ENCODE measurements around the gene BCAP31.

The BCAP31 gene

DNA sequence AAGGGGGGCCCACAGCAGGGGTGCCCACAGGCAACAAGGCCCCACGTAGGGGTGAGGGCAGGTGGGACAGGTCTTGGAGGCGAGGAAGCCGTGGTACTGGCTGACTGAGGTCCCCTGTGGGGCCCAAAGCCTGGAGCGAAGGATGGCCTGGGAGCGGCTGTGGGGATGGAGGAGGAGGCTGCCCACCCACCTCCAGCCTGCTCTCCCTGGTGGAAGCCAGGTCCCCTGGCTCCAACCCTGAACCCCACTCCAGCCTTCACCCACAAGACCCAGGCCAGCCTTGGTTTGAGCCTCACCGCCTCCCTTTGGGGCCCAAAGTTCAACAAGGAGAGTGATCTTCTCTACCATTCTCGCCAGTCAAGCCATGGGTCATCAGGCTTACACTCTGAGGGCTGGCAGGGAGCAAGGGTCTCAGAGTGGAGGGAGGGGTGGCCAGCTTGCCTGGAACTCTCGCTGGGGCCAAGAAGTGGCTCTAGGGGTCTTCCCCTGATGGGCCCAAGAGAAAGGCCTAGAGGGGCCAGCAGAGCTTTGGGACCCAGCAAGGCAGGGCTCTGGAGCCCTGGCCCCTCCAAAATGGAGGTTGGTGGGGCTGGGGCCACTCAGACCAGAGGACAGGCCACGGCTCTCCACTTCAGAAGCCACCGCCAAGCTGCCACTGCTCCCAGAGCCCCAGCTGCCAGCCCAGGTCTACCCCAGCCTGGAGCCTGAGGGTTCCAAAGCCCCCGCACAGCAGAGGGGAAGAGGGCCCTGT lies 55.6 kb downstream of the BCAP31 start:
- no peak for DNase-seq (ENCODE audit: low spot score in 2 of 2)
- no peaks in the 10 kb centered on the region for H3K9me3 Mint-ChIP-seq

DNA sequence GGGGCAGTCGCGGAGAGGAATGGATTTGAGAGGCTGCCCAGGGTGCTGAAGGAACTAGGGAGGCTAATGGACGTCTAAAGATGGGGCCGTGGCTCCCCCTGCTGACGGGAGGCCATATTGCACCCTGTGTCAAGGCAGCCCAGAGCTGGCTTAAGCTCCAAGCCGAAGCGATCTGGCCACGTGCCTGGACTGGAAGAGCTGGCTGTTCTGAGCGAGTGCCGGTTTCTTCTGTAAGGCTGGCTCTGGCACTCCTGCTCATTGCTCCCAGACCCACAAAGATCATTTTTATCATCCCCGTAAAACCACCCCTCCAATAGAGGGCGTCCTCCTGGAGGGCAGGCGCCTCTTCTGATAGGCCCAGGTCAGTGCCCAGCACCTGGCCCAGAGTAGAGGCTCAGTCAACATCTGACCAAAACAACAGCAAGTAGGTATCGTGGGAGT lies 56.2 kb downstream of the BCAP31 start:
- Mint-ChIP-seq H3K27me3 (peaks cover 26% of the 10 kb centered on the region), H3K4me1 (peaks cover 8% of the 10 kb centered on the region), H3K4me3 (peak overlapping the region; percentile 71), H3K27ac (ENCODE audit: low read depth) (peak overlapping the region; percentile 38), H3K36me3 (ENCODE audit: insufficient read depth) (no peaks in the 10 kb centered on the region), H3K9me3 (no peaks in the 10 kb centered on the region)
- ATAC-seq (replicated peaks; ENCODE audit: extremely low read depth, poor library complexity, severe bottlenecking), result peak; percentile 71
- DNase-seq (ENCODE audit: low spot score in 2 of 2), result peak; percentile 55 to 69

More for the DNA sequence above, 55.6 kb downstream of the BCAP31 start:
- no peak for ATAC-seq (replicated peaks; ENCODE audit: extremely low read depth, poor library complexity, severe bottlenecking)
- H3K4me1 Mint-ChIP-seq, result peaks cover 8% of the 10 kb centered on the region
- no peaks in the 10 kb centered on the region for H3K36me3 Mint-ChIP-seq (ENCODE audit: insufficient read depth)
- H3K27ac Mint-ChIP-seq (ENCODE audit: low read depth), result no peak overlapping the region
- H3K4me3 Mint-ChIP-seq, result no peak overlapping the region
- H3K27me3 Mint-ChIP-seq, result peaks cover 28% of the 10 kb centered on the region

DNA sequence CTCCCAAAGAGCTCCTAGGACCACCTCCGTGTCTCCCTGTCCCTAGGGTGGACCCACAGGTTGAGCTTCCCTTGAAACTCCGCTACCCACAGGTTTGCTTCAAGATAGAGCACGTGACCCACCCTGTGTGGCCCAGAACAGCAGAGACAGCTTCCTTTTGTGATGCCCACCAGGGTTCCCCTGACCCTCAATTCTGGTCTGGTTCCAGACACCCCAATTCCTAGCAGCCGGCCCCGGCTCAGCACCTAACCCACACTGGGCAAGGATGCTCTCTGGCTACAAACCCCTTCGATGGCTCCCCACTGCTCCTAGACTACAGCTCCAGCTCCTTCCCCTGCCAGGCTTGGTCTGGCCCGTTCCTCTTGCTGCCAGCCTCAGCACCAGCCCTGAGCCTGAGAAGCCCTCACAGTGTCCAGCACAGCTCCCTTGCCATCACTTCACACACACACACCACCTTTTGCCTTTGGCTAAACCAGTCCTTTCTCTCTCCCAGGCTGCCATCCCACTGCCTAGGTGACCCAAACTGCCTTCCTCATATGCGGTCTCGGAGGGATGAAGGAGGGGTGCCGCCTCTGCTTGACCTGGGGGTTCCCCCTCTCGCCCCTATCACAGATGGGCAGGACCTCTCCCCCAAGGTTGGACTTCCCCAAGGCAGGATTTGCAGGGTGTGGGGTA lies 56.8 kb downstream of the BCAP31 start:
- Mint-ChIP-seq H3K9me3 (no peaks in the 10 kb centered on the region), H3K4me3 (peak overlapping the region; percentile 71), H3K27ac (ENCODE audit: low read depth) (peak overlapping the region; percentile 38), H3K4me1 (peaks cover 8% of the 10 kb centered on the region), H3K27me3 (peaks cover 21% of the 10 kb centered on the region), H3K36me3 (ENCODE audit: insufficient read depth) (no peaks in the 10 kb centered on the region)
- DNase-seq (ENCODE audit: low spot score in 2 of 2) (no peak), ATAC-seq (replicated peaks; ENCODE audit: extremely low read depth, poor library complexity, severe bottlenecking) (no peak)

DNA sequence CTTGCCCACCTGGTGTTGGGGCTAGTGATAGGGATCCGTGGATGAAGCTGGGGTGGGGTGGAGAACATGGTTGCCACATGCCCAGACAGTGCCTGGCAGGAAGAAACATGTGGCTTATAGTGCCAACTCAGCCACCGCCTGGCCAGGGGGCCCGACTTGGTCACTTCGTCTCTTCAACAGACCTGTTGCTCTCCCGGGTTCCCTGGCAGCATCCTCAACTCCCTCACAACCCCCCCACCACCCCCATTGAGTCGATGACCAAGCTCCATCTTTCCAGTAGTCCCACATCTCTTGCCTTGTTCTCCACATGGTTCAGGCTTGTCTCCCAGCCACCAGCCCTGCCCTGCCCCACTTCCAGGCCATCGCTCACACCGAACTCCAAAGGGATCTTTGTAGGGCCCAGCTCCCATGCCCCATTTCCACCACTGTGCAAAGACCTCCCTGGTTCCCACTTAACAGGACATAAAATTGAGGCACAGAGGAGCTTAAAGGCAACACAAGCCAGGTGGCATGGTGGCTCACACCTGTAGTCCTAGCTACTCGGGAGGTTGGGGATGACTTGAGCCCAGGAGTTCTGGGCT lies 58.4 kb downstream of the BCAP31 start:
- H3K4me3 Mint-ChIP-seq, result no peak overlapping the region
- H3K27me3 Mint-ChIP-seq, result peaks cover 27% of the 10 kb centered on the region
- H3K4me1 Mint-ChIP-seq, result peaks cover 8% of the 10 kb centered on the region
- ATAC-seq (replicated peaks; ENCODE audit: extremely low read depth, poor library complexity, severe bottlenecking) (no peak), DNase-seq (ENCODE audit: low spot score in 2 of 2) (no peak)
- H3K9me3 Mint-ChIP-seq, result no peaks in the 10 kb centered on the region
- no peak overlapping the region for H3K27ac Mint-ChIP-seq (ENCODE audit: low read depth)
- H3K36me3 Mint-ChIP-seq (ENCODE audit: insufficient read depth), result no peaks in the 10 kb centered on the region

DNA sequence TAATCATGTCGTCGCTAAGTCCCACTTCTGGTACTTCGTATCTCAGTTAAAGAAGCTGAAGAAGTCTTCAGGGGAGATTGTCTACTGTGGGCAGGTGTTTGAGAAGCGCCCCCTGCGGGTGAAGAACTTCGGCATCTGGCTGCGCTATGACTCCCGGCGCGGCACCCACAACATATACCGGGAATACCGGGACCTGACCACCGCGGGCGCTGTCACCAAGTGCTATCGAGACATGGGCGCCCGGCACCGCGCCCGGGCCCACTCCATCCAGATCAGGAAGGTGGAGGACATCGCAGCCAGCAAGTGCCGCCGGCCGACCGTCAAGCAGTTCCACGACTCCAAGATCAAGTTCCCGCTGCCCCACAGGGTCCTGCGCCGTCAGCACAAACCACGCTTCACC lies 61.9 kb downstream of the BCAP31 start:
- Mint-ChIP-seq H3K4me3 (no peak overlapping the region), H3K9me3 (no peaks in the 10 kb centered on the region)

DNA sequence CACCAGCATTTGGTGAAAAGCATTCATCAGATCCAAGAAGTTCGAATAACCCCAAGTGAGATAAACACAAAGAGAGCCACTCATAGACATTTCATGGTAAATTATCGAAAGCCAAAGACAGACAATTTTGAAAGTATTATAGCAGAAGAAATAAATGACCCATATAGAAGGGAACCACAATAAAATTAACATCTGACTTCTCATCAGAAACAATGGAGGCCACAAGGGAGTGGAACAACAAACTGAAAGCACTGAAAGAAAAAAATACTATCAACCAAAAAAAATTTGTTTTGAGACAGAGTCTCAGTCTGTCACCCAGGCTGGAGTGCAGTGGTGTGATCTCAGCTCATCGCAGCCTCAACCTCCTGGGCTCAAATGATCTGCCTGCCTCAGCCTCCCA lies 64.9 kb downstream of the BCAP31 start:
- DNase-seq (ENCODE audit: low spot score in 2 of 2), result no peak
- peaks cover 2% of the 10 kb centered on the region for H3K36me3 Mint-ChIP-seq (ENCODE audit: insufficient read depth)
- peaks cover 11% of the 10 kb centered on the region for H3K27me3 Mint-ChIP-seq
- no peaks in the 10 kb centered on the region for H3K4me1 Mint-ChIP-seq
- no peak for ATAC-seq (replicated peaks; ENCODE audit: extremely low read depth, poor library complexity, severe bottlenecking)
- H3K4me3 Mint-ChIP-seq, result no peak overlapping the region
- H3K9me3 Mint-ChIP-seq, result no peaks in the 10 kb centered on the region
- no peak overlapping the region for H3K27ac Mint-ChIP-seq (ENCODE audit: low read depth)

More for the DNA sequence above, 61.9 kb downstream of the BCAP31 start:
- ATAC-seq (replicated peaks; ENCODE audit: extremely low read depth, poor library complexity, severe bottlenecking) (no peak), DNase-seq (ENCODE audit: low spot score in 2 of 2) (peak in 1 of 2 donors; percentile 41)
- peaks cover 2% of the 10 kb centered on the region for H3K36me3 Mint-ChIP-seq (ENCODE audit: insufficient read depth)
- H3K27ac Mint-ChIP-seq (ENCODE audit: low read depth), result no peak overlapping the region
- peaks cover 21% of the 10 kb centered on the region for H3K27me3 Mint-ChIP-seq
- H3K4me1 Mint-ChIP-seq, result no peaks in the 10 kb centered on the region

DNA sequence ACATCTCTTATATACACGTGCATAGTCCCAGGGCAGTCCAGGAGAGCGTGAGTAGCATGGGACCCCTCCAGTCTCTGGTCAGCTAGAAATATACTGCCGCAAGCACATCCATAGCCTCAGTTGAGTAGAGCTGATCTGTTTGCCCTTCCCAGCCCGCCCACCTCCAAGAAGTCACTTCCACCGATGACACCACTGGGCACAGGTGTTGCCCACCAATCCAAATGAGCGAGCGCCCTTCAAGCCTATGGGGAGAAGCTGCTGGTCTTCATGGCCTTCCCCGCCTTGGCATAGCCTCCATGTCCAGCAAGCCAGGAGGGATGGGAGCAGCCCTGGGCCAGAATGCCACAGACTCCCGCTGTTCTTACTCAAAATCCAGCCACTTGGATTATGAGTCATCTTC lies 67.0 kb downstream of the BCAP31 start:
- Mint-ChIP-seq H3K9me3 (no peaks in the 10 kb centered on the region), H3K4me1 (no peaks in the 10 kb centered on the region), H3K27me3 (peaks cover 11% of the 10 kb centered on the region), H3K36me3 (ENCODE audit: insufficient read depth) (peaks cover 2% of the 10 kb centered on the region), H3K27ac (ENCODE audit: low read depth) (no peak overlapping the region), H3K4me3 (no peak overlapping the region)
- ATAC-seq (replicated peaks; ENCODE audit: extremely low read depth, poor library complexity, severe bottlenecking) (no peak), DNase-seq (ENCODE audit: low spot score in 2 of 2) (no peak)

DNA sequence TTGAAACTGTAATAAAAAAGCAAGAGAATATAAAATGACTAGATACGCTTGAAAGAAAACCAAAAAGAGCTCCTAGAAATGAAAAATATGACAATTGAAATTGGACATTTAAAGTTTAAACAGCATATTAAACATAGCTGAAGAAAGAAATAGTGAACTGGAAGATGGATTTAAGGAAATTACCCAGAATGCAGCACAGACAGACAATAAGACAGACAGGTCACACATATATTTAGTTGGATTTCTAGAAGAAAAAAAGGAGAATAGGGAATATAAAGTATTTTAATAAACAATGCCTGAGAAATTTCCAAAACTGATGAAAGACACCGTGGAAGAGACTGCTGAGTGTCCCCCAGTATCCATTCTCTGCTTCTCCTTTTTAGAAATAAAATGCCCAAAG lies 70.6 kb downstream of the BCAP31 start:
- Mint-ChIP-seq H3K27me3 (no peaks in the 10 kb centered on the region), H3K27ac (ENCODE audit: low read depth) (no peak overlapping the region), H3K9me3 (no peaks in the 10 kb centered on the region), H3K4me1 (no peaks in the 10 kb centered on the region), H3K4me3 (no peak overlapping the region), H3K36me3 (ENCODE audit: insufficient read depth) (no peaks in the 10 kb centered on the region)
- ATAC-seq (replicated peaks; ENCODE audit: extremely low read depth, poor library complexity, severe bottlenecking) (no peak), DNase-seq (ENCODE audit: low spot score in 2 of 2) (no peak)

DNA sequence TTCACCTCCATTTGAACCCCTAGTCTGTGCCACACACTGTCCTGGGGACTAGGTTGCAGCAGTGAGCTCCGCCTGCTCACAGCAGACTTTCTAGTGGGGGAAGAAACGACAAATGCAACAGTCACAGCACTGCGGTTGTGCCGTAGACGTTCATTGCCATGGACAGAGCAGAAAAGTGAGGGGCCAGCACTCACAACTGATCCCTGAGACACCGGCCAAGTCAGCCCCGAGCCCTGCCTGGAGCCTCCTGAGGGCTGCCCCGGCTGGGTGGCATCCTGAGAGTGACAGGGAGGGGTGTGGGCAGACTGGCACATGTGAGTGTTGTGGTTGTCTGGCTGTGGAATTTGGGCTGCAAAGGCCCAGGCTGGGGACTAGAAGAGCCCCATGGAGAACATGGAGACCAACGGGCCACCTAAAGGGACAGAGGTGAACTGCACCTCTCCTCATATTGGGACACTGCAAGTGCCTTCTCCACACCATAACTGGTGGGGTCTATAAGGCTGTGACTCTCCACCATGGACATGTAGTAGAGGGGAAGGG lies 72.6 kb downstream of the BCAP31 start:
- no peaks in the 10 kb centered on the region for H3K36me3 Mint-ChIP-seq (ENCODE audit: insufficient read depth)
- DNase-seq (ENCODE audit: low spot score in 2 of 2) (no peak), ATAC-seq (replicated peaks; ENCODE audit: extremely low read depth, poor library complexity, severe bottlenecking) (no peak)
- no peaks in the 10 kb centered on the region for H3K4me1 Mint-ChIP-seq
- no peak overlapping the region for H3K4me3 Mint-ChIP-seq
- no peak overlapping the region for H3K27ac Mint-ChIP-seq (ENCODE audit: low read depth)
- H3K27me3 Mint-ChIP-seq, result no peaks in the 10 kb centered on the region
- H3K9me3 Mint-ChIP-seq, result no peaks in the 10 kb centered on the region

DNA sequence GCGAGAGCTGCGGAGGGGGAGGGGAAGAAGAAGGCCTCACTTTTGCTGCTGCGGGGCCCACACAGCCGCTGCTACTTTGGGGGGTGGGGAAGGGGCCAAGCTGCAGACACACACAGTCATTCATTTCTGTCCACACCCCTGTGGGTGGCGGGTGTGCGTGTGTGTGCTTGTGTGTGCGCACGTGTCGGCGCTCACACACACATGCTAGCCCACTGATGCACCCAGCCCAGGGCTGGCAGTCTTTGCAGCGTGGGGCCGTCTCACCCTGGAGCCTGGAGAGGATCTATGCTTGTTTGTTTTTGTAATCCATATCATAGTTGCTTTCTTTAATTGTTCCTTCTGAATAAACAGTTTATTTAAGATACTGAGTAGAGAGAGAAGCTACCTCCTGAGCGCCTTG lies 73.2 kb downstream of the BCAP31 start:
- H3K27ac Mint-ChIP-seq (ENCODE audit: low read depth), result no peak overlapping the region
- ATAC-seq (replicated peaks; ENCODE audit: extremely low read depth, poor library complexity, severe bottlenecking) (no peak), DNase-seq (ENCODE audit: low spot score in 2 of 2) (no peak)
- H3K4me1 Mint-ChIP-seq, result no peaks in the 10 kb centered on the region
- peaks cover 6% of the 10 kb centered on the region for H3K27me3 Mint-ChIP-seq
- no peaks in the 10 kb centered on the region for H3K9me3 Mint-ChIP-seq
- no peaks in the 10 kb centered on the region for H3K36me3 Mint-ChIP-seq (ENCODE audit: insufficient read depth)
- H3K4me3 Mint-ChIP-seq, result no peak overlapping the region
